ENCODE results near the gene ACTR2.

The ACTR2 gene

DNA sequence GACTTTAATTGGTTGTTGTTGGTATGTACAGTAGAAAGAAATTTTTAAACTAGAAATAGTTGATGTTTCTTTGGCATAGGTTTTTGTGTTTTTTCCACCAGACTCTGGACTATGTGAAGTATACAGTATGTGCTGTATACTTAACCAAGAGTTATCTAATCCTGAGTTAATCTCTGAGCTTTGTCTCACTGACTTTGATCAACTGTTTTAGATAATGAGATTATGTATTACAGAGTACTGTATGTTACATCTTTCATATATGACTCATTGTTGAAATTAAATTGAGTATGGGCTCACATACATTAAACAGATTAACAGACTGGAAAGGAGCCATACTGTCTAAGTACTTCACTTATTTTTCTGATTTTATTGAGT lies 38.0 kb downstream of the ACTR2 start:
- Mint-ChIP-seq H3K27me3 (ENCODE audit: low read depth, poor library complexity) (no peaks in the 10 kb centered on the region), H3K9me3 (no peaks in the 10 kb centered on the region), H3K36me3 (ENCODE audit: low read depth) (peaks cover 40% of the 10 kb centered on the region), H3K27ac (no peak overlapping the region), H3K4me1 (peaks cover 24% of the 10 kb centered on the region), H3K4me3 (no peak overlapping the region)
- TF ChIP-seq, protein P1, sequence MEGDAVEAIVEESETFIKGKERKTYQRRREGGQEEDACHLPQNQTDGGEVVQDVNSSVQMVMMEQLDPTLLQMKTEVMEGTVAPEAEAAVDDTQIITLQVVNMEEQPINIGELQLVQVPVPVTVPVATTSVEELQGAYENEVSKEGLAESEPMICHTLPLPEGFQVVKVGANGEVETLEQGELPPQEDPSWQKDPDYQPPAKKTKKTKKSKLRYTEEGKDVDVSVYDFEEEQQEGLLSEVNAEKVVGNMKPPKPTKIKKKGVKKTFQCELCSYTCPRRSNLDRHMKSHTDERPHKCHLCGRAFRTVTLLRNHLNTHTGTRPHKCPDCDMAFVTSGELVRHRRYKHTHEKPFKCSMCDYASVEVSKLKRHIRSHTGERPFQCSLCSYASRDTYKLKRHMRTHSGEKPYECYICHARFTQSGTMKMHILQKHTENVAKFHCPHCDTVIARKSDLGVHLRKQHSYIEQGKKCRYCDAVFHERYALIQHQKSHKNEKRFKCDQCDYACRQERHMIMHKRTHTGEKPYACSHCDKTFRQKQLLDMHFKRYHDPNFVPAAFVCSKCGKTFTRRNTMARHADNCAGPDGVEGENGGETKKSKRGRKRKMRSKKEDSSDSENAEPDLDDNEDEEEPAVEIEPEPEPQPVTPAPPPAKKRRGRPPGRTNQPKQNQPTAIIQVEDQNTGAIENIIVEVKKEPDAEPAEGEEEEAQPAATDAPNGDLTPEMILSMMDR (IDR thresholded peaks at IDR 0.05) = no peak
- DNase-seq = no peak

DNA sequence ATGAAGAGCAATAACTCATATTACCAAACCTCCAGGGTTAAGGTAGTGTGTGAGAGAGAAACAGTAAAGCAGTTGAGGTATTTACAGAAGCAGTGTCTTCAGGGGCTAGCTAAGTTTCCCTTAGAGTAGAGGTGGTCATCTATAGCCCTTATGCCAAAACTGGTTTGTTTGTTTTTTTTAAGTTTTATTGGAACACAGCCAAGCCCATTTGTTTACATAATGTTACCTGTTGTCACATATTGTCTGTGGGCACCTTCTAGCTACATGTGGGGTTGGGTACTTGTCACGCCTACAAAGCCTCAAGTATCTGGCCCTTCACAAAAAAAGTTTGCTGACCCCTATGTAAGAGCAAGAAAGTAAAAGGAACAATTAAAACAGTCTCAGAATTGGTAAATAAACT lies 39.4 kb downstream of the ACTR2 start:
- no peak overlapping the region for H3K27ac Mint-ChIP-seq
- DNase-seq = no peak
- H3K4me1 Mint-ChIP-seq = peaks cover 24% of the 10 kb centered on the region
- TF ChIP-seq, protein P1 (IDR thresholded peaks at IDR 0.05) = no peak
- no peaks in the 10 kb centered on the region for H3K9me3 Mint-ChIP-seq
- H3K4me3 Mint-ChIP-seq = no peak overlapping the region
- no peaks in the 10 kb centered on the region for H3K27me3 Mint-ChIP-seq (ENCODE audit: low read depth, poor library complexity)
- peaks cover 36% of the 10 kb centered on the region for H3K36me3 Mint-ChIP-seq (ENCODE audit: low read depth)

DNA sequence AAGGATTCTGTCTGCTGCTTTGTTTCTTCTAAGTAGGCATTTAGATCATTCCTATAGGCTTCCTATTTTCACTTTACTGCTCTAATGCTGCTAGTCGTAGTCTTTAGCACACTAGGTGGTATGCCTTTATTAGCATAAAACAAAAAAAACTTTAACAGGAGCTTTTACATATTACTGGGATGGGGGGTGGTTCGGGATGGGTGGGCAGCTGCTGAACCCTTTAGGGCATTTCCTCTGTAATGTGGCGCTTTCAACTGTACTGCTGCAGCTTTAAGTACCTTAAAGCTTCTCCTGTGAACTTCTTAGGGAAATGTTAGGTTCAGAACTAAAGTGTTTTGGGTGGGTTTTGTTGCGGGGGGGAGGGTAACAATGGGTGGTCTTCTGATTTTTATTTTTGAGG lies 41.3 kb downstream of the ACTR2 start:
- Mint-ChIP-seq H3K4me1 (peaks cover 24% of the 10 kb centered on the region), H3K36me3 (ENCODE audit: low read depth) (peaks cover 38% of the 10 kb centered on the region), H3K9me3 (no peaks in the 10 kb centered on the region), H3K27ac (peak overlapping the region; percentile 18), H3K4me3 (no peak overlapping the region), H3K27me3 (ENCODE audit: low read depth, poor library complexity) (no peaks in the 10 kb centered on the region)
- TF ChIP-seq, protein P1 (IDR thresholded peaks at IDR 0.05) = no peak
- no peak for DNase-seq

DNA sequence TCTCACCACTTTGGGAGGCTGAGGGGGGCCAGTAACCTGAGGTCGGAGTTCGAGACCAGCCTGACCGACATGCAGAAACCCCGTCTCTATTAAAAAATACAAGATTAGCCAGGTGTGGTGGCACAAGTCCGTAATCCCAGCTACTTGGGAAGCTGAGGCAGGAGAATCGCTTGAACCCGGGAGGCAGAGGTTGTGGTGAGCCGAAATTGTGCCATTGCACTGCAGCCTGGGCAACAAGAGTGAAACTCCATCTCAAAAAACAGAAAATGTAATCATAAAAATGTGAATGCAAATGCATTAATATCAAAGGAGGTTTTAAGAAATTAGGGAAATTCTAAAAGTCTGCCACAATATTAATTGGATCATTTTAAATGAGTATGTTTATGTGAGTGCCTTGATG lies 45.7 kb downstream of the ACTR2 start:
- H3K27me3 Mint-ChIP-seq (ENCODE audit: low read depth, poor library complexity) = no peaks in the 10 kb centered on the region
- no peak overlapping the region for H3K4me3 Mint-ChIP-seq
- peaks cover 47% of the 10 kb centered on the region for H3K4me1 Mint-ChIP-seq

DNA sequence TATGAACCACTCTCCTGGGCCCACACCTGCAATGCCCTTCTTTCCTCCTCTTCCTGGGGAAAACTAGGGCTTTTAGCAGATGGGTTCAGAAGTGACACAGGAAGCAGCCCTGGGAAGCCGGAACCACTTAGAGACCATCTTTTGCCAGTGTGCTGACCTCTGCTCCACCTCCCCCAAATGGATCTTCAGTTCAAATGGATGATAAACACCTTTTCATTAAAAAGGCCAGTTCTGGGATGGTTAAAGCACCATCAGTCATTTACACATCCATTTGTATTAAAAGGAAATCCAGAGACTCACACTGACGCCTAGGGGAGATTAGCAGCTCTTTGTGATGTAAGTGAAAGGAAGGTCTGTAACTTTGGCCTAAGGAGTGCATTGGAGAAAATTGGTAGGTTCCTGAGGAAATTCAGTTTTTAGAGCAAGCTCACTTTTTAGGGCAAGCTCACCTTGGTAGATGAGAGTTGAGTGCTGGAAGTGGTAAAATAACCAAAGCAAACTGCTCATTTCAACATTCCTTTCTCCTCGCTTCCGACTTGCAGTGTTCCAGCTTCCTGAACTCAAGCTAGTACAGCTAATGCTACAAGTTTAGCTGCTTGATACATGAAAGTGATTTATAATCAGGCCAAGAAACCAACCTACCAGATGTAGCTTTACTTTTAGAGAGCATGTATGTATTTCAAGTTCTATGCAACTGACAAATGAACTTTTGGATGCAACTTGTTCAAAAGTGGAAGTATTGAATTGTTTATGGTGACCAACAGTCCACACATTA lies 47.7 kb downstream of the ACTR2 start:
- Mint-ChIP-seq H3K27ac (peak overlapping the region; percentile 59), H3K4me1 (peaks cover 42% of the 10 kb centered on the region), H3K4me3 (no peak overlapping the region), H3K9me3 (no peaks in the 10 kb centered on the region), H3K27me3 (ENCODE audit: low read depth, poor library complexity) (no peaks in the 10 kb centered on the region), H3K36me3 (ENCODE audit: low read depth) (peaks cover 13% of the 10 kb centered on the region)
- DNase-seq = no peak
- TF ChIP-seq, protein P1 (IDR thresholded peaks at IDR 0.05) = no peak

More for the DNA sequence above, 45.7 kb downstream of the ACTR2 start:
- peaks cover 17% of the 10 kb centered on the region for H3K36me3 Mint-ChIP-seq (ENCODE audit: low read depth)
- no peak overlapping the region for H3K27ac Mint-ChIP-seq
- no peaks in the 10 kb centered on the region for H3K9me3 Mint-ChIP-seq
- TF ChIP-seq, protein P1 (IDR thresholded peaks at IDR 0.05) = no peak
- DNase-seq = no peak

DNA sequence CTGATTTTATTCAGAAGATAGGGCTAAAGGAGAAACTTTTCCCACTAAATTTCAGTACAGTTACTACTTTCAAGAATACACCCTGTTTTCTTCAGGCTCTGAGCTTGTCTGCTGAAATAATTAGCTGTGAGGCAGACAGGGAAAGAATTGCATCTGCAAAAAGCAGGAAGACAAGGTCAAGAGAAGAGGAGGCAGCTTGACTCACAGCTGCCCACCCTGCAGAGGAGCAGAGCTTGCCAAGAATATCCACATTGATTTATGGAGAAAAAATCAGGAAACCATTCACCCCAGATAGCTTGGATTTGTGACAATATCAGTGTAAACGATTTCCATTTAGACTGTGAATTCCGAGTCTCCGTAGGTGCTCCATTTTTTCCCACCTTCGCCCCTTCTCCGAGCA lies 49.0 kb downstream of the ACTR2 start:
- H3K27ac Mint-ChIP-seq = peak overlapping the region; percentile 39
- H3K27me3 Mint-ChIP-seq (ENCODE audit: low read depth, poor library complexity) = no peaks in the 10 kb centered on the region
- H3K4me1 Mint-ChIP-seq = peaks cover 42% of the 10 kb centered on the region
- peak overlapping the region; percentile 24 for H3K4me3 Mint-ChIP-seq
- H3K9me3 Mint-ChIP-seq = no peaks in the 10 kb centered on the region
- TF ChIP-seq, protein P1 (IDR thresholded peaks at IDR 0.05) = no peak
- DNase-seq = no peak
- H3K36me3 Mint-ChIP-seq (ENCODE audit: low read depth) = peaks cover 10% of the 10 kb centered on the region

Measured in nephron progenitor cell (in vitro differentiated cells).